ENCODE results near the gene GNB1. TPM values are rescaled to one million over a fixed set of nuclear protein-coding genes. Genes with fewer than 3 reads are reported as not detected.

GNB1 gene
- total and polyA plus RNA-seq, 10 of the 15 experiments (the other 5 are each of a cell fraction or from before 2014, with no cell fraction given): 23.0 to 392 (median 93.9) TPM

DNA sequence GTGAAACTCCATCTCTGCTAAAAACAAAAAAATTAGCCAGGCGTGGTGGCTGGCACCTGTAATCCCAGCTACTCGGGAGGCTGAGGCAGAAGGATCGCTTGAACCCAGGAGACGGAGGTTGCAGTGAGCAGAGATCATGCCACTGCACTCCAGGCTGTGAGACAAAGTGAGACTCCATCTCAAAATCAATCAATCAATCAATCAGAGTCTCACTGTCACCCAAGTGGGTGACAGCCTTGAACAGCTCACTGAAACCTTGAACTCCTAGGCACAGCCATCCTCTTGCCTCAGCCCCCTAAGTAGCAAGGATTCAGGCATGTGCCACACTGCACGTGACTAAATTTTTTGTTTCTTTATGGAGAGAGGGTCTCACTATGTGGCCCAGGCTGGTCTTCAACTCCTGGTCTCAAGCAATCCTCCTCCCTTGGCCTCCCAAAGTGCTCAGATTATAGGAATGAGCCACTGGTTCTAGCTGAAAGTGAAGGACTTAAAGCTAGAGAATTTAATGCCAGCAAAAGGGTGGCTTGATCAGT, 44.4 kb downstream of the GNB1 start (continued):
- TF ChIP-seq RCOR1 (conservative IDR thresholded peaks at IDR 0.05; ENCODE audit: low read depth, low read length) (no peak), ASH2L (IDR thresholded peaks at IDR 0.05; ENCODE audit: borderline replicate concordance, low read depth) (no peak), ZBTB40 (IDR thresholded peaks at IDR 0.05; ENCODE audit: borderline replicate concordance) (no peak)
- TF ChIP-seq, protein P1, sequence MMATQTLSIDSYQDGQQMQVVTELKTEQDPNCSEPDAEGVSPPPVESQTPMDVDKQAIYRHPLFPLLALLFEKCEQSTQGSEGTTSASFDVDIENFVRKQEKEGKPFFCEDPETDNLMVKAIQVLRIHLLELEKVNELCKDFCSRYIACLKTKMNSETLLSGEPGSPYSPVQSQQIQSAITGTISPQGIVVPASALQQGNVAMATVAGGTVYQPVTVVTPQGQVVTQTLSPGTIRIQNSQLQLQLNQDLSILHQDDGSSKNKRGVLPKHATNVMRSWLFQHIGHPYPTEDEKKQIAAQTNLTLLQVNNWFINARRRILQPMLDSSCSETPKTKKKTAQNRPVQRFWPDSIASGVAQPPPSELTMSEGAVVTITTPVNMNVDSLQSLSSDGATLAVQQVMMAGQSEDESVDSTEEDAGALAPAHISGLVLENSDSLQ (IDR thresholded peaks at IDR 0.05): no peak

Data from GM12878 (cell line).